ENCODE measurements around the gene SIN3A. TPM values are rescaled to one million over a fixed set of nuclear protein-coding genes. Genes with fewer than 3 reads are reported as not detected.
"Not testable (repeated sequence)": the region's sequence is repeated elsewhere in the genome, so short reads cannot be mapped to it uniquely, and the experiment has no call there.

SIN3A gene
- total RNA-seq, 2 donors from 2014 or later: 51.0 to 98.6 TPM

- Histone ChIP-seq H3K27me3 (replicated peaks; ENCODE audit: insufficient read depth) (no peaks in the 10 kb centered on the region), H3K27ac (peak within 1 kb of the TSS; percentile 45 to 51), H3K4me1 (replicated peaks) (no peaks in the 10 kb centered on the region), H3K36me3 (no peaks in the 10 kb centered on the region), H3K4me3 (peak within 1 kb of the TSS; percentile 65 to 78), H3K9me3 (no peaks in the 10 kb centered on the region)
- under 1% methylated on average over 40 of the region's 42 CpGs for WGBS
- TF ChIP-seq POLR2A (IDR thresholded peaks at IDR 0.05) (no peak), POLR2AphosphoS5 (IDR thresholded peaks at IDR 0.05) (peak; percentile 95)
- peak; percentile 92 for DNase-seq (ENCODE audit: low spot score)
- intact Hi-C loops (cut with DNase I): no loop called here
Measured at GRCh38 chr15:75335705-75336355, 115.7 kb downstream of the SIN3A start, which contains the start of gene COMMD4. Gene COMMD4 (plus strand): TSS chr15:75336063. CDS start chr15:75336090, 27 bp downstream.

GRCh38 chr15:75335313-75335704 lies 116.2 kb downstream of the SIN3A start:
- intact Hi-C loops (cut with DNase I): no loop called here
- WGBS: 32% methylated on average over 3 of the region's 3 CpGs
- Histone ChIP-seq H3K4me3 (peak overlapping the region; percentile 65 to 78), H3K27ac (peak overlapping the region; percentile 45 to 51), H3K4me1 (replicated peaks) (no peaks in the 10 kb centered on the region), H3K27me3 (replicated peaks; ENCODE audit: insufficient read depth) (no peaks in the 10 kb centered on the region), H3K9me3 (no peaks in the 10 kb centered on the region), H3K36me3 (no peaks in the 10 kb centered on the region)
- no peak for DNase-seq (ENCODE audit: low spot score)
- TF ChIP-seq CTCF (IDR thresholded peaks at IDR 0.05): no peak
- no peak for TF ChIP-seq POLR2AphosphoS5 (IDR thresholded peaks at IDR 0.05)

GRCh38 chr15:75333654-75334419 lies 117.7 kb downstream of the SIN3A start:
- WGBS: 92% methylated on average over 15 of the region's 15 CpGs
- H3K4me1 ChIP-seq (replicated peaks); H3K36me3 ChIP-seq; DNase-seq (ENCODE audit: low spot score); H3K27me3 ChIP-seq (replicated peaks; ENCODE audit: insufficient read depth); H3K9me3 ChIP-seq; H3K4me3 ChIP-seq; H3K27ac ChIP-seq; intact Hi-C loops (cut with DNase I): not testable (repeated sequence)

GRCh38 chr15:75332093-75332492 lies 119.4 kb downstream of the SIN3A start:
- H3K4me1 ChIP-seq (replicated peaks); DNase-seq (ENCODE audit: low spot score); H3K9me3 ChIP-seq; H3K27me3 ChIP-seq (replicated peaks; ENCODE audit: insufficient read depth); H3K36me3 ChIP-seq; H3K4me3 ChIP-seq; intact Hi-C loops (cut with DNase I); H3K27ac ChIP-seq: not testable (repeated sequence)
- WGBS: 65% methylated on average over 7 of the region's 7 CpGs

GRCh38 chr15:75329571-75329970 lies 121.9 kb downstream of the SIN3A start:
- TF ChIP-seq CTCF (IDR thresholded peaks at IDR 0.05) (no peak), POLR2AphosphoS5 (IDR thresholded peaks at IDR 0.05) (no peak), POLR2A (IDR thresholded peaks at IDR 0.05) (no peak)
- no peak for DNase-seq (ENCODE audit: low spot score)
- no peaks in the 10 kb centered on the region for H3K4me1 ChIP-seq (replicated peaks)
- no peak overlapping the region for H3K4me3 ChIP-seq
- WGBS: 90% methylated on average over 2 of the region's 2 CpGs
- H3K36me3 ChIP-seq: no peaks in the 10 kb centered on the region
- intact Hi-C loops (cut with DNase I): no loop called here
- H3K27ac ChIP-seq: no peak overlapping the region
- no peaks in the 10 kb centered on the region for H3K9me3 ChIP-seq
- H3K27me3 ChIP-seq (replicated peaks; ENCODE audit: insufficient read depth): no peaks in the 10 kb centered on the region

GRCh38 chr15:75328493-75329314 lies 122.8 kb downstream of the SIN3A start:
- Histone ChIP-seq H3K4me1 (replicated peaks) (no peaks in the 10 kb centered on the region), H3K36me3 (no peaks in the 10 kb centered on the region), H3K27me3 (replicated peaks; ENCODE audit: insufficient read depth) (no peaks in the 10 kb centered on the region), H3K9me3 (no peaks in the 10 kb centered on the region), H3K27ac (no peak overlapping the region), H3K4me3 (no peak overlapping the region)
- WGBS: 79% methylated on average over 9 of the region's 10 CpGs
- intact Hi-C loops (cut with DNase I): no loop called here
- TF ChIP-seq POLR2AphosphoS5 (IDR thresholded peaks at IDR 0.05) (no peak), POLR2A (IDR thresholded peaks at IDR 0.05) (no peak), CTCF (IDR thresholded peaks at IDR 0.05) (no peak)
- DNase-seq (ENCODE audit: low spot score): no peak

All from prostate gland (tissue), 2 donors.